DMS114 treated with DMSO at 0.1 percent for 48 hours (cell line): Measurements from ENCODE around the gene CYREN.
"Not testable (repeated sequence)": the region's sequence is repeated elsewhere in the genome, so short reads cannot be mapped to it uniquely, and the experiment has no call there.

Experiments
- DNase-seq: peaks from one replicate; lab custom pipeline; 2025; ENCODE audit not compliant: unreplicated experiment; lab: John Stamatoyannopoulos, UW

CYREN gene

DNA sequence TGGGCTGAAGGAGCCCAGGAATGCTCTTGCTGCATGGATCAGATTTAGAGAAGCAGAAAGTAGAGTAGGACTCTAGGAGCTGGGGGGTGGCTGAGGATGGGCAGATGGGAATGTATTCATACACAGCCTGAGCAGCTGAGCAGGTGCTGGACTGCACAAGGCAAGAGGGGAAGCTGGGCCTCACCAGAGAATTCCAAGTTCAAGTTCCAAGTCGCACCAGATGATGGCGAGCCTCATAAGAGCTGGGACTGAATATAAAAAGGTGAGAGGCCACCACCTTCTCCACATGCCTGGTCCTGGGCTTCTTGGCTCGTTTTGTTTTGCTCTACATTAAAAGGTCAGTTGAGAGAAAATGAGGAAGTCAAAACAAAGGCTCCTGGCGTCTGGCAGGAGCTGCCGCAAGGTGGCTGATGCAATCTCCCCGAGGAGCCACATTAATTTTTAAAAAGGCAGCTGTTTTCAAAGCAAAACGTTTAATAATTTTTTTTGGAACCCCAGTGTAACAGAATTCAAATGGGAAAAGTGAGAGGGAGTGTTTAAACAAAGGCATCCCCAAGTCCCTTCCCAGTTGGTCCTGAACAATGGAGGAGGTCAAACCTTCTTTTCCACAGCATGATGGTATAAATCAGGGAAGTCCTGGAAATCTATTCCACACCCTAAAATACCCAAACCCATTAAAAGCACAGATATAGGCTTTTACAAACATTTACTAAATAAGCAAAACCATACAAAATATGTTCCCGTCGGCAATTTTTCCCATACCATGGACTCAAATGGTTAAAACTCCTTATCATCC lies 9.5 kb downstream of the CYREN start:
- DNase-seq, result no peak

DNA sequence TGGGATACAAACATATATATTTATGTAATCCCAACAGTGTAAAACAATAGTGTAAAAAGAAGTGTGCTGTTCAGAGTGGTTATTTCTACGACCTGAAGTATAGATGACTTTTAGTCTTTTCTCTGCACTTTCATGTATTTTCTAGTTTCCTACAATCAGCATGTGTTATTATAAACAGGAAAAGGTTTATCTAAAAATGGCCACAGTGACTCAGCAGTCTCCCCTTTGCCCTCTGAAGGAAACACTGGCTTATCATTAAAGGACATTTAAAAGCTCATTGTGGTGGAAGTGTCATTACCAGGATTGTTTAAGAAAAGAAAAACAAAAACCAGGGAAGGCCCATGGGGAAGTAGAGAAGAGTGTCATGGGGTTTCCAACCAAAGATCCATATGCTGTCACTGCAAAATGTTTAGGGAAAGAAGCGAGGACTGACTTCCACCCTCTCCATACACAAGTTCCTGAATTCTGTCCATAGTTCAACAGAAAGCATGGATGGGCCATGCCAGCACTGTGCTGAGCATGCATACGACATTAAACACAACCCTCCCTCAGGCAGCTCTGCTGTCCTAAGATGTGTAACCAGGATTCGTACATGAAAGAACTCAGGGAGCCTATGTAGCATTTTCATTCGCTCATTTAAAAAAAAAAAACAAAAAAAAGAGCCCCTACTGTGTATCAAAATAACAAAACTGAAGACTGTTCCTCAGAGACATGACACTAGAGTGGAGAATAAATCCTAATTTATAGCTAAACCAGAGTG lies 10.2 kb downstream of the CYREN start:
- DNase-seq, result no peak

DNA sequence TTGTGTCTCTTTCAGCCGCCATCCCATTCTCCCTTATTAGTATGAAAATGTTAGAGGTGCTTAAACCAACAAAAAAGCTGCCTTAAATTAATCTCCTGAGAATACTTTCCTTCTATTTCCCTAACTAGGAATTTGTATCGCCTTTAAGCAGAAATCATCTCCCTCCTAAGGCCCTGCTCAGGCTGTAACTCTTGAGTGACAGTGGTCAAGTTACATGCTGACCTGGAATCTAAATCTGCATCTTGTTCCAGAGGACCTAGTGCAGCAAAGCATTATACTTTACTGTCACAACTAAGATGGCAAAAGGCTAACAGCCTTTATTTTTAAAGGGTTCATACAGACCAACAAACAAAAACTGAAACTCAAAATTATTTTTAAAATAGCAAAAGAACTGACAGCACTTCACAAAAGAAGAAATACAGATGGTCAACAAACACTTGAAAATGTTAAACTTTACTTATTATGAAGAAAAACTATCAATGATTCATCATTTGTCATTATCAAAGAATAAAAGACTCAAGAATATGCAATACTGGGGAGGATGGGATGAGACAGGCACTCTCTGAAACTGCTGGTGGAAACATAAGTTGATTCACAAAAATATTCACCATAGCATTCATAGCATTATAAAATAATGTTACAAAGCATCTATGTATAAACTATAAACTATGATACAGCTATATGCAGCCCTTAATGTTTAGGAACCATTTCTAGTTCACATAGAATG lies 11.0 kb downstream of the CYREN start:
- no peak for DNase-seq

DNA sequence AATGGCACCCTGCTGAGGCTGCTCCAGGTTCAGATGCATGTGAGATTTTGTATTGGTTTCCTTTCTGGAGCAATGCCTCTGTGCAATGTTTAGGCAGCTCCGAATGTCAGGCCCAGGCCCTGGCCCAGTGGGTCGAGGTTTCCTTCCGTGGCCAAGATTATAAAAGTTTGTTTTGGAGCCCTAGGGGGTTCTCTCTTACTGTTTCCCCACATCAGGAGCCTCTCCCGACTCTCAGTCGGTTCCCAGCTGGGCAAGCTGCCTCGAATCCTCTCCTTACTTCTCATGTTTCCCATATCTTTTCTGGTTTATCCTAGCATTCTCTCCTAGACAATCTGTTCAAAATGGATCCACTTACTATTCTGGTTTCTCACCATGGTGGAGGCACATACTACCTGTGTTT lies 11.6 kb downstream of the CYREN start:
- DNase-seq, result no peak

DNA sequence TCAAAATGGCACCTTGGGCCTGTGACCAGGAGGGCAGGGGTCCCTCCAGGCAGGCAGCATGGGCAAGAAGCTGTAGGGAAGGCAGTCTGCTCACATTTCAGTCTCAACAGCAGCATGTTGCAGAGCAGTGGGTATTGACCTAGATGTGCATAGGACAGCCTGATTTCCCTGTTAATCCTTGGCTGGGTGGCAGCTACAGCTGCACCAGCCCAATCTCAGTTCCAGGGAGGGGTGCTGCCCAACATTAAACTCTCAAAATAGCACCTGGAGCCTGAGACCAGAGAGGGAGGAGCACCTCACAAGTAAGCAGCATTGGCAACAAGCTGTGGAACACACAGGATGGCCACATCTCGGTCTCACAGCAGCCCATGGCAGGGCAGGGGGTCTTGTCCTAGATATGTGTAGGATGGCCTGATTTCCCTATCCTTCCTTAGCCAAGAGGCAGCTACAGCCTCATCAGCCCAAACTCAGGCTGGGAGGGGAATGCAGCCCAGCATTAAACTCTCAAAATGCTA lies 12.3 kb downstream of the CYREN start:
- DNase-seq, result no peak

DNA sequence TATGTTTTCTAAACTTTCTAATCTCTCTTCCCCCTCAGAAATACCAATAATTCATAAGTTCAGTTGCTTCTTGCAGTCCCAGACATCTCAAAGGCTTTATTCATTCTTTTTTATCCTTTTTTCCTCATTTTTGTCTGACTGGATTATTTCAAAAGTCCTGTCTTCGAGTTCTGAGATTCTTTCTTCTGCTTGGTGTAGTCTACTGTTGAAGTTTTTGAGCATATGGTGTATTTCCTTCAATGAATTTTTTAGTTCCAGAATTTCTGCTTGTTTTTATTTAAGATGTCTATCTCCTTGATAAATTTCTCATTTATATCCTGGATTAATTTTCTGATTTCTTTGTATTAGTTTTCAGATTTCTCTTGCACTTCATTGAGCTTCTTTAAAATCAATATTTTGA lies 14.2 kb downstream of the CYREN start:
- DNase-seq, result no peak

DNA sequence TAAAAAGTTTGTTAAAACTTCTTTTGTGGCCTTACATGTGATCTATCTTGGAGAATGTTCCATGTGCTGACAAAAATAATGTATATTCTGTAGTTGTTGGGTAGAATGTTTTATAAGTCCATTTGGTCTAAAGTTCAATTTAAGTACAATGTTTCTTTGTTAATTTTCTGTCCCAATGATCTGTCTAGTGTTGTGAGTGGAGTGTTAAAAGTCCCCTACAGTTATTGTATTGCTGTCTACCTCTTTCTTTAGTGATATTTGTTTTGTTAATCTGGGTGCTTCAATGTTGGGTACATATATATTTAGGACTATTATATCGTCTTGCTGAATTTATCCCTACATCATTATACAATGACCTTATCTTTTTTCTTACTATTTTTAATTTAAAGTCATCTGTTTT lies 15.8 kb downstream of the CYREN start:
- no peak for DNase-seq

DNA sequence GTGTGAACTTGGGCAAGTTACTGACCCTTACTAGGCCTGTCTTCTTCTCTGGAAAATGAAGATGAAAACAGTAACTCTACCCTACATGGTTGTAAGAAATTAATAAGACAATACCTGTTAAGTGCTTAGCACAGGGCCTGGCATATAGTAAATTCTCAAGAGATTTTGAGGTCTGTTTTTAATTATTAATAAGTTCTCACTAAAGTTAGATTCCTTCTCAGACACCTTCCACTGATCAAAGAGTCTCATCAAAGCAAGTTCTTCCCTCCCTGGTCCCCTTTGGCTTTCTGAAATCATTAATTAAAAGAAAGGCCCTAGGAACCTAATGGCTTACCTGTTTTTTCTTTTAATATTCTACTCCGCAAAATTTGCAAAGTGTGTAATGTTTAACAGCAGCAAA lies 18.1 kb downstream of the CYREN start:
- DNase-seq, result no peak

DNA sequence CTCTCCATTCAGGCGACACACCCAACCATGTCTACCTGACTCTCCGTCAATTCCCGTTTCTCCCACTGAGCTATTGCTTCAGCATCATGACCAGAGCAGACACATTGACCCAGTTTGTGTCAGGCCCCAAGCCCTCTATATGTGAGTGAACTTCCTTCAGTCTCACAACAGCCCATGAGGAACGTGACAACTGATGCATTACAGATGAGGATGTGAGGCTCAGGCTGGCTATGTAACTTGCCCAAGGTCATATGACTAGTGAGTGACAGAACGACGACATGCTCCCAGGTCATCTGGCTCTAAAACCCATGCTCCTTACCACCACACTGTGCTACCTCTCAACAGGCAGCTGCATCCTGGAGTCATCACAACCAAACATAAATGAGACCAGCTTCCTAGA lies 19.0 kb downstream of the CYREN start:
- DNase-seq, result no peak

DNA sequence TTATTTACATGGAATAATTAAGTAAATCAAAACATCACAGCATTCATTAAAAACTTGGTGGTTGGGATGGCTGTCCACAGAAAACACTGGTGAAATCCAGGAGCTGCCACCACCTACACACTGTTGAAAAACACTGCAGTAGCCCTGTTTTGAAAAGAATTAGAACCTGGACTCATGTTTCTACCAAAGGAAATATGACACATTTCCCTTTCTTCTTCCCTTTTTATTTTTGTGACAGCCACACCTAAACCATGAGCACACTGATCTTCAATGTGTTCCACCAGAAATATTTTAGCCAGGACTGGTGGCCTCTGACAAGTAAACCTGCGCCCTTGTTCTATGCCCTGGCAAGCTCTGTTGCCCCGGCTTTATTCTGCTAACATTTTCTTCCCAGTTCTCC lies 19.4 kb downstream of the CYREN start:
- no peak for DNase-seq

DNA sequence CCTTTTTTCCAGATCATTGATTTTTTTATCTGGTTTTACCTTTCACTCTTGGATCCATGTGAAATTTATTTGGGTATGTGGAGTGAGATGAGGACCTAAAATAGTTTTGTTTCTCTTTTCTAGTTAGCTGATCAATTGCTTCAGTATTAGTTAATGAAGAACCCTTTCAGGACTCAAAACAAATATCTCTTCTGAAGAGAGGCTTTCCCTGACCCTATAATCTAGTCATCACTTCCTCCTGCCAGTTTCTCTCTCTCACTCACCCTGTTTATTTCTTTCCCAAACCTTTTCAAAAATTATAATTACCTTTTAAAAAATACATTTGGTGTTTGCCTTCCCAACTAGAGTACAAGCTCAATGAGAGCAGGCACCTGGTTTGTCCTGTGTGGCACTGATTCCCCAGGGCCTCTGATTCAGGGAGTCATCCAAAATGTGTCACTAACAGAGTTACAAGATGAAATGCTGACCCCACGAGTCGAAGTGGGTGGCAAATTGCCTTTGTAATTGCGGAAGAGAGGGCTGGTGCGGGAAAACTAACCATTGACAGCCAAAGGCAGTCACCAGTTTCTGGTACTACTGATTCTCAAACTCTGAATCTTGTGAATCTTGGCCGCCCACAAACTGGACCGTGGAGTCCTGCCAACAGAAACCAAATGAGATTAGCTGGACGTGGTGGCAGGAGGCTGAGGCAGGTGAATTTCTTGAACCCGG lies 20.3 kb downstream of the CYREN start:
- no peak for DNase-seq

DNA sequence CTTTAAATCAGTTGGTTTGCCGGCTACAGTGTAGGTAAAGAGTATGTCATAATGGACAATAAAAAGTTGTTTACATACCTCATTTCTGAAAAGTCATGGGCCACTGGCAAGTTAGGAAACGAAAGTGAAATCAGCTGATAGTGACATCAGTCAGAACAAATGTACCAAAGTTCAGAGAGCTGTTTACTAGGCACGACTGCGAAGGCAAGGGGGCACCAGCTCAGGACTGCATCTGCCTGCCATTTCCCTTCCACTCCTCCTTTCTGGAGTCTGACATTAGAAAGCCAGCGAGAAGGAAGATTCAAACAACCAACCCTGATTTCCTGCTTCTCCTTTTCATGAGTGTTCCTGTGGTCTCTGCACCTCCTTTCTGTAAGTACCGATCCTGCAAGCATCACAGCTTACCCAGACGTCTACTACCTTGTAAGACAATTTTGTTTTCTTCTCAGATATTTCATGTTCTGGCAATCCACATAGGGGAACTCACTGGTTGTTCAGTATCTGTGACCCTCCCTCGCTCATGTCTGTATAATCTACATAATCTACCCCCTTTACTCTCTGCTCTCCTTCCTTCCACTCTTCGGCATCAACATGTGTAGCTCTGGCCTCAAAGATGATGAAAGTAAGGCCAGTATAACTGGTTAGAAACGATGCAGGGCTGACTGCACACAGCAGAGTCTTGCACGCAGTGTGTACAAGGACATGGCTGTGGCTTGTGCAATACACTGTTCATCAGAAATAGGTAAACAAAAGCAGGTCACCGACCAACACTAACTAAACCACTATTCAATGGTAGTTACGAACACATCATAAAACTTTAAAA lies 22.4 kb downstream of the CYREN start, which contains the start of gene TMEM140:
TMEM140 (plus strand) TSS at position 174 of the 823 bp plus-strand sequence. CDS start 16,370 bp downstream, outside the sequence.
- no peak for DNase-seq

DNA sequence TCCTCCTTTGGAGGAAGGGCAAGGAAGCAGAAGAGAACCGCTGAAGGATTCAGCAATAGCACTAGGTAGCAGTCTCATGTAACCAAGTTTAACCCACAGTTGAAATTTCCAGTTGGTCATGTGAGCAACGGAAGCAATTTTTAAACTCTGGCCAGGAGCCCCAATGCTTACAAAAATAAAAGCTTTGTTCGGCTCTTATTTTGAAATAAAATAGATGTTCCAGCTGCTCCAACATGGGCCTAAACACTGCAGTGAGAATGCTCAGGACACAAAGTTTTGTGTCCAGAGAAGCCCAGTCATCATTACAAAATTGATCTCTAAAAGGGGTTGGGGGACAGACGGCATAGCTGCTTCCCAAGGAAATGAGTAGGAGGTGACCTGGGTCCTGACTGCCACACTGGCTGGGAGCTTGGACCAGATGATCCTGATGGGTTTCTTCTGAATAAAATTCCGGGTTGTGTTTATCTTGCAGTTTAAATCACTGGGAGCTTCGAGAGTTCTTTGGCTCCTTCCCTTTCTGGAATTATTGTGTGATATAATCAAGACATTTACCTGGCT lies 23.1 kb downstream of the CYREN start:
- DNase-seq, result no peak

DNA sequence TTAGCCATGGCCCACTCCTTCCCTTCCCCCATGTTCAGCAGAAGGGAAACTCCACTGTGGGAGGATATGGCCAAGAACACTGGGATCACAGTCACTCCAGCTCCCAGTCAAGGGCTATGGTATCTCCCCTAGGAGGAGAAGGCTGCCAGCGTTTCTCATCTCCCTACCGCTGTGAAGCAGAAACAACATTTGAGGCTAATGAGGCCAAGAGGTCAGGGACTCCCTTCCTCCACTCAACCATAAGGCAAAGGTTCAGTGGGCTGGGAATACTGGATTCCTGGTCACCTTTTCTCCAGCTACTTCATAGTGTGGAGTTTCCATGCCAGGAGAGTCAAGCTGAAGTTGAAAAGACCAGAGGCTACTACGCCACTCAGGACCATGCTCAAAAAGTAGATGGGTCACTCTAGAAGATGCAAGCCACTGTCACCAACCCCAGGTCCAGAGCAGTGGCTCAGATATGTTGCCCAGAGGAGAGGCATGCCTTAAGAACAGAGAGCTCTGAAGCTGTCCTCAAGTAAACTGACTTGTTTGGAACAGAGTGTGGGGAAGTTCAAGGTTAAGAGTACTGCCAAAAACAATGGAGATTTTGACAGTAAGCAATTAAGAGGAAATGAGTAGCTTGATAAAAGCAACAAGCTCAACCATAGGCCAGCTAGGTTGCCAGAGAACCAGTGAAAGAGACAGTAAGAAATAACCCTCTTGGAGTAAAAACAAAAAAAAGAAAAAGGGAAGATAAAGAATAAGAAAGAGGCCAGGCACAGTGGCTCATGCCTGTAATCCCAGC lies 26.4 kb downstream of the CYREN start:
- no peak for DNase-seq

DNA sequence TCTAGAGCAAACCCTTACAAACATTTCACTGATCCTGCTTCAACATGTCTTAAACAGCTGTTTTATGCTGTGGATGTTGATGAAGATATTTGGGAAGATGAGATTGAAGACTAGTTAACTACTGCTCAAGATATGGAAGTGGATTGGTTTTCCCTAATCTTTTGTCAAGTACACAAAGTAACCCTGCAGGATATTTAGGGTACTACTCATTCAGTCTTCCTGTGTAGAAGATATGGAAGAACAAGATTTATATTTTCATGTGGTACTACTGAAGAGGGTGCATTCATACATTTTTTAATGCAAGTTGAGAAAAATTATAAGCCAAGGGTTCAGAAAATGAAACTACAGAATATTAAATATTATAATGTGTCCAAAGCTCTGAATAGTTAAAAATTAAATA lies 40.9 kb downstream of the CYREN start:
- DNase-seq, result no peak

DNA sequence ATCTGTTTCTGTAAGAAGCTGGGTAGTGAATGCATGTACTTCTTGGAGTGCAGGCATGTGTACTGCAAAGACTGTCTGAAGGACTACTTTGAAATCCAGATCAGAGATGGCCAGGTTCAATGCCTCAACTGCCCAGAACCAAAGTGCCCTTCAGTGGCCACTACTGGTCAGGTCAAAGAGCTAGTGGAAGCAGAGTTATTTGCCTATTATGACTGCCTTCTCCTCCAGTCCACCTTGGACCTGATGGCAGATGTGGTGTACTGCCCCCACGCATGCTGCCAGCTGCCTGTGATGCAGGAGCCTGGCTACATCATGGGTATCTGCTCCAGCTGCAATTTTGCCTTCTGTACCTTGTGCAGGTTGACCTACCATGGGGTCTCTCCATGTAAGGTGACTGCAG lies 41.6 kb downstream of the CYREN start:
- DNase-seq, result no peak

DNA sequence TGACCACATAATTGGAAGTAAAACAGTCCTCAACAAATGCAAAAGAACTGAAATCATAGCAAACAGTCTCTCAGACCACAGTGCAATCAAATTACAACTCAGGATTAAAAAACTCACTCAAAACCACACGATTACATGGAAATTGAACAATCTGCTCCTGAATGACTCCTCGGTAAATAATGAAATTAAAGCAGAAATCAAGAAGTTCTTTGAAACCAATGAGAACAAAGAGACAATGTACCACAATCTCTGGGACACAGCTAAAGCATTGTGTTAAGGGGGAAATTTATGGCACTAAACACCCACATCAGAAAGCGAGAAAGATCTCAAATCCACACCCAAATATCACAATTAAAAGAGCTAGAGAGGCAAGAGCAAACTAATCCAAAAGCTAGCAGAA lies 45.9 kb downstream of the CYREN start:
- not testable (repeated sequence) for DNase-seq

DNA sequence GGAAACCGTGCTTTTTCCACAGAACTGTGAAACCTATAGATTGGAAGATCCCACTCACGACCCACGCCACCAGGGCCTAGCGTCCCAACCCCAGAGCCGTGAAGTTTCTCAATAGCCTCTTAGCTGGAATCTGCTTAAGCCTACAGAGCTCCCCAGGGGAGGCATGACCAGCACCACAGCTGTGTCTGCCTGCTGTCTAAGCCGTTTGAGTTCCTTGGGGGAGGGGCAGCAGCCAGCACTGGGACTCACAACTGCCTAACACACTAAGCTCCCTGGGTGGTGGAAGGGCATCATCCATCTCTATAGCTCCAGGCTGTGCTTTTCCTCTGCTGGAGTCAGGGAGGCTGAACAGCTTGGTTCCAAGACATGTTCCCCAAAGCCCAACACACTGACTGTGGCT lies 48.6 kb downstream of the CYREN start:
- DNase-seq, result no peak

DNA sequence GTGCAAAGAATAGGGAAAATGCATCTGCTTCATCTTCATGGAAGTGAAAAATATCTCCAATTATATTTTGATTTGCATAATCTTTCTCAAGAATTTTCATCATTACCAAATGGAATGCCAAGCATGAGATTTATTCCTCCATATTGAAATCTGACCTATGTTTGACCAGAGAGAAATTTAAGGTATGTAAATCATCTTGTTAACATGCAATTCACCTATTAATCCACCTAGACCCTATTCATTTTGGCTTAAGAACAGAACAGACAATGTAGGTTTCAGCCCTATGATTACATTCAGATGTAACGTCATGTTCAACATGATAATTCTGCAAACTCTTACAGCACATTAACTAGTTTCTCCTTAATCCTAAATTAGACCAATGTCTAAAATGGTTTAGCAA lies 53.4 kb downstream of the CYREN start:
- no peak for DNase-seq
